ENCODE measurements around the gene TCP11L2.

- TF ChIP-seq POLR2A (IDR thresholded peaks at IDR 0.05), result no peak
- no peak for TF ChIP-seq CTCF (IDR thresholded peaks at IDR 0.05)
Measured at GRCh38 chr12:106281056-106281782, 21.3 kb upstream of the TCP11L2 start.

Data from testis (tissue), 2 donors.